GM12872 (cell line): ENCODE measurements around the gene CYP21A2.
A peak's percentile ranks its signal among the peaks of the same experiment; 100 is the strongest.
"Not testable (repeated sequence)": the region's sequence is repeated elsewhere in the genome, so short reads cannot be mapped to it uniquely, and the experiment has no call there.

Source experiments
- CTCF ChIP-seq: IDR thresholded peaks from 3 replicates; pipeline ENCODE4 v1.5.1; 2011; ENCODE audit warnings: low read depth, mild to moderate bottlenecking, low read length, moderate library complexity; ENCODE audit not compliant: insufficient read depth

Gene CYP21A2

GRCh38 chr6:32037598-32038524, at the start of gene CYP21A2:
TSS of gene CYP21A2 (plus strand) at chr6:32038415. CDS start at chr6:32038423, 8 bp downstream.
- not testable (repeated sequence) for TF ChIP-seq CTCF

GRCh38 chr6:32014547-32014946, 23.7 kb upstream of the CYP21A2 start, which contains the start of gene C4B:
TSS of gene C4B (plus strand) at chr6:32014795. CDS start at chr6:32014846, 51 bp downstream.
- not testable (repeated sequence) for TF ChIP-seq CTCF

- no peak for TF ChIP-seq CTCF
These were observed 7.7 kb downstream of the CYP21A2 start for GRCh38 chr6:32045811-32046449.

GRCh38 chr6:32046450-32047083, 8.4 kb downstream of the CYP21A2 start:
- no peak for TF ChIP-seq CTCF

GRCh38 chr6:32047084-32047478, 8.9 kb downstream of the CYP21A2 start:
- TF ChIP-seq CTCF = no peak

- TF ChIP-seq CTCF = no peak
These were observed 9.3 kb downstream of the CYP21A2 start for GRCh38 chr6:32047539-32047854.

GRCh38 chr6:32047855-32048766, 9.9 kb downstream of the CYP21A2 start:
- TF ChIP-seq CTCF = peak; percentile 94
